ENCODE measurements around the gene MROH8. TPM values are rescaled to one million over a fixed set of nuclear protein-coding genes. Genes with fewer than 3 reads are reported as not detected.

The MROH8 gene
- total RNA-seq, 1 experiment from 2014 or later = 1.4 TPM

DNA sequence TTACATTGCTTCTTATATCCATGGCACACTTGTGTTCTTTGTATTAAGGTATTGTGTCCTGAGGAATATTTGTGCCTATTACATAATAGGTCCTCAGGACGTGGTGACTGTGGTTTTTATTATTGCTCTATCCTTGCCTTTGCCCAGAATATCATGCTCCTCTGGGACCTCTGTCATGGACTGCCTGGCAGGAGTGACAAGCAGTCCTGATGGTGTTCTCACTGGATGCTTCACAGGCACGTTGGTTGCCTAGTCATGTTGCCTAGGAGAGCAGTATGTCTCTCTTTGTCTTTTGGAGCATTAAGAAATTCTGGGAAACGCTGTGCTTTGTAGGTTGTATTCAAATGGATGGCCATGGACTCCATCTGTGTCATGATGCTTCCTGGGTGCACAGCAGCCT lies 24.7 kb upstream of the MROH8 start:
- Mint-ChIP-seq H3K4me1 (ENCODE audit: low read depth, unreplicated experiment) (peaks cover 20% of the 10 kb centered on the region), H3K4me3 (ENCODE audit: low read depth, unreplicated experiment) (no peak overlapping the region), H3K36me3 (ENCODE audit: insufficient read depth, unreplicated experiment) (peaks cover 85% of the 10 kb centered on the region), H3K9me3 (ENCODE audit: low read depth, unreplicated experiment) (no peaks in the 10 kb centered on the region), H3K27me3 (ENCODE audit: unreplicated experiment) (no peaks in the 10 kb centered on the region), H3K27ac (ENCODE audit: unreplicated experiment) (no peak overlapping the region)
- BruUV-seq (replicated peaks) = no TSS peak
- TF ChIP-seq, protein P1, sequence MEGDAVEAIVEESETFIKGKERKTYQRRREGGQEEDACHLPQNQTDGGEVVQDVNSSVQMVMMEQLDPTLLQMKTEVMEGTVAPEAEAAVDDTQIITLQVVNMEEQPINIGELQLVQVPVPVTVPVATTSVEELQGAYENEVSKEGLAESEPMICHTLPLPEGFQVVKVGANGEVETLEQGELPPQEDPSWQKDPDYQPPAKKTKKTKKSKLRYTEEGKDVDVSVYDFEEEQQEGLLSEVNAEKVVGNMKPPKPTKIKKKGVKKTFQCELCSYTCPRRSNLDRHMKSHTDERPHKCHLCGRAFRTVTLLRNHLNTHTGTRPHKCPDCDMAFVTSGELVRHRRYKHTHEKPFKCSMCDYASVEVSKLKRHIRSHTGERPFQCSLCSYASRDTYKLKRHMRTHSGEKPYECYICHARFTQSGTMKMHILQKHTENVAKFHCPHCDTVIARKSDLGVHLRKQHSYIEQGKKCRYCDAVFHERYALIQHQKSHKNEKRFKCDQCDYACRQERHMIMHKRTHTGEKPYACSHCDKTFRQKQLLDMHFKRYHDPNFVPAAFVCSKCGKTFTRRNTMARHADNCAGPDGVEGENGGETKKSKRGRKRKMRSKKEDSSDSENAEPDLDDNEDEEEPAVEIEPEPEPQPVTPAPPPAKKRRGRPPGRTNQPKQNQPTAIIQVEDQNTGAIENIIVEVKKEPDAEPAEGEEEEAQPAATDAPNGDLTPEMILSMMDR (IDR thresholded peaks at IDR 0.05; ENCODE audit: unreplicated experiment) = no peak
- intact Hi-C loops (cut with micrococcal nuclease; ENCODE audit: unreplicated experiment) = no loop called here
- CTCF ChIA-PET = interaction anchor here (1.2 kb wide), 1 partner anchor 12 kb away, joined by 3 read pairs; no protein-coding TSS in a partner anchor
- DNase-seq = no peak

DNA sequence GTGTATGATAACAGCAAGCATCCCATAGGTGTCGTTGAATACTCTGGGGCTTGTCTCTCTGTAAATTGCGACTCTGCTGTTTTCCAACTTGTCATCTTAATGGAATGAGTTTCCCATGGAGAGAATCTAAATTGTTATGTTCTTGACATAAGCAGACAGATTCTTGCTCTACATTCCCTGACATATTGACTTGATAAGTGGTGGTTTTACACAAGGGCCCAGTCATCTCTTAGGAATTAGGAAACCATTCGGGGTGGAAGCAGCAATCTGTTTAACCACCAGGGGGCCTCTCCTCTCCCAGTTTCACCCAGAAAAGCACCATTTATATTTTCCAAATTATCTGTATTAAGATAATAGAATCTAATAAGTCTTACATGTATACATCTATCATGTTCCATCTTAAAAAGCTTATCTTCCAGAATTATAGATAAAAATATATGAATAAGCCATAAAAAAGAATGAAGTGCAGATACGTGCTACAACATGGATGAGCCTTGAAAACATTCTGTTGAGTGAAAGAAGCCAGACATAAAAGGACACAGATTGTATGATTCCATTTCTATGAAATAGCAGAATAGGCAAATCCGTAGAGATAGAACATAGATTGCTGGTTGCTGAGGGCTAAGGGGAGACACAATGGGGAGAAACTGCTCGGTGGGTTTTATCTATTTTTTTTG lies 23.1 kb upstream of the MROH8 start:
- intact Hi-C loops (cut with micrococcal nuclease; ENCODE audit: unreplicated experiment) = loop anchor here (1.0 kb wide), 1 partner anchor 332 kb away; no protein-coding TSS in a partner anchor
- peak overlapping the region; percentile 4 for H3K27ac Mint-ChIP-seq (ENCODE audit: unreplicated experiment)
- no peak overlapping the region for H3K4me3 Mint-ChIP-seq (ENCODE audit: low read depth, unreplicated experiment)
- DNase-seq = peak; percentile 74
- H3K4me1 Mint-ChIP-seq (ENCODE audit: low read depth, unreplicated experiment) = peaks cover 15% of the 10 kb centered on the region
- H3K27me3 Mint-ChIP-seq (ENCODE audit: unreplicated experiment) = no peaks in the 10 kb centered on the region
- TF ChIP-seq, protein P1 (IDR thresholded peaks at IDR 0.05; ENCODE audit: unreplicated experiment) = peak; percentile 81
- no peaks in the 10 kb centered on the region for H3K9me3 Mint-ChIP-seq (ENCODE audit: low read depth, unreplicated experiment)
- no TSS peak for BruUV-seq (replicated peaks)
- H3K36me3 Mint-ChIP-seq (ENCODE audit: insufficient read depth, unreplicated experiment) = peaks cover 79% of the 10 kb centered on the region
- CTCF ChIA-PET = no interaction called here

DNA sequence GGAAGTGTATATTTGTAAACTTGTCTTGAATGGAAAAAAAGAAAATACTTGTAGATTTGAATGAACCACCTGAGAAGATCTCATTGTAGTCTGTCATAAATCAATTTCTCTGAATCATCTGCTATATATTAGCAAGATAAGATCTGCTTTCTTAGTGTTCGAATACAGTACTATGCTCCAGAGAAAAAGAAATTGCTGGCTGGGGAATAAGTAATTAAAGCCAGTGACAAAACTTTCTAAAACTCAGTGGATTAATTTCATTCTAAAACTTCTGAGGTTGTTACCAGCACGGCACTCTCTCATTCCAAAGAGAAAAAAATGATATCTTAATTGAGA lies 22.4 kb upstream of the MROH8 start:
- TF ChIP-seq, protein P1 (IDR thresholded peaks at IDR 0.05; ENCODE audit: unreplicated experiment) = no peak
- peaks cover 79% of the 10 kb centered on the region for H3K36me3 Mint-ChIP-seq (ENCODE audit: insufficient read depth, unreplicated experiment)
- BruUV-seq (replicated peaks) = no TSS peak
- peaks cover 15% of the 10 kb centered on the region for H3K4me1 Mint-ChIP-seq (ENCODE audit: low read depth, unreplicated experiment)
- CTCF ChIA-PET = interaction anchor here (1.5 kb wide), 1 partner anchor 23 kb away, joined by 4 read pairs; the partner anchor contains the start of genes MROH8 and RPN2
- intact Hi-C loops (cut with micrococcal nuclease; ENCODE audit: unreplicated experiment) = loop anchor here (1.0 kb wide), 1 partner anchor 333 kb away; no protein-coding TSS in a partner anchor
- no peak overlapping the region for H3K4me3 Mint-ChIP-seq (ENCODE audit: low read depth, unreplicated experiment)
- peak overlapping the region; percentile 4 for H3K27ac Mint-ChIP-seq (ENCODE audit: unreplicated experiment)
- H3K9me3 Mint-ChIP-seq (ENCODE audit: low read depth, unreplicated experiment) = no peaks in the 10 kb centered on the region
- H3K27me3 Mint-ChIP-seq (ENCODE audit: unreplicated experiment) = no peaks in the 10 kb centered on the region
- DNase-seq = no peak

DNA sequence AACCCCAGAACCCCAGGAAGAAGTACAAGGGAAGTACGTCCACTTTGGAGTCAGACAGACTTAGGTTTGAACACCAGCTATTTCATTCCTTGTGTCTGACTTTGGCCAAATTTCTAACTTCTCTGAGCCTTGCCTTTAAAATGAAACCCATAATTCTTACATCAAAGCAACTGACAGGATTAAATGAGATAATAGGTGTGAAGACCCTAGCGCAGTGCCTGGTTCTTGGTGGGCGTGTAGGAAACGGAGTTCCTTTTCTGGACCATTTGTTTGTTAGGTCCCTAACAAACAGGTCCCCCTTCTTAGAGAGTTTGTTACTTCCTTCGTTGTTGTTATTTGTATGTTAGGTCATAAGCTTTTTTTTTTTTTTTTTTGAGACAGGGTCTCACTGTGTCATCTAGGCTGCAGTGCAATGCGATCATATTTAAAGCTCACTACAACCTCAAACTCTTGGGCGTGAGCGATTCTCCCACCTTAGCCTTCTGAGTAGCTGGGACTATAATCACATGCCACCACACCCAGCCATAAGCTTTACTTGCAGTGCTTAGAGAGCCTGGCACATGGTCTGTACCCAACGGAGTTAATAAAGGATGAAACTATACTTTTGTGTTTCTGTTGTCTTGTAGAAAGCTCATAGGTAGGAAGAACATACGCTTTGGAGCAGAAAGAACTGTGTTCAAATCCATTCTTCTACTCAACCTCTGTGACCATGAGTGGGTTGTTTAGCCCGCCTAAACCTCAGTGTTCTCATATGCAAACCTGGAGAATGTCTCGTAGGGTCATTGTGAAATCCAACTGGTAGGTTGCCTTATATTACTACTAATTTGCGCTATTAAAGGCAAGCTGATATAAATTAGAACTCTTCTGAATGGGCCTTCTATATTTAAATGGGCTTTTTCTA lies 21.8 kb upstream of the MROH8 start:
- CTCF ChIA-PET = interaction anchor here (0.6 to 1.5 kb wide), 4 partner anchors 9 to 276 kb away, joined by 3 to 4 read pairs (median 3); partner anchors contain the start of genes MROH8 and RPN2
- Mint-ChIP-seq H3K4me1 (ENCODE audit: low read depth, unreplicated experiment) (peaks cover 15% of the 10 kb centered on the region), H3K4me3 (ENCODE audit: low read depth, unreplicated experiment) (no peak overlapping the region), H3K27ac (ENCODE audit: unreplicated experiment) (no peak overlapping the region), H3K9me3 (ENCODE audit: low read depth, unreplicated experiment) (no peaks in the 10 kb centered on the region), H3K36me3 (ENCODE audit: insufficient read depth, unreplicated experiment) (peaks cover 82% of the 10 kb centered on the region), H3K27me3 (ENCODE audit: unreplicated experiment) (no peaks in the 10 kb centered on the region)
- intact Hi-C loops (cut with micrococcal nuclease; ENCODE audit: unreplicated experiment) = no loop called here
- BruUV-seq (replicated peaks) = no TSS peak
- TF ChIP-seq, protein P1 (IDR thresholded peaks at IDR 0.05; ENCODE audit: unreplicated experiment) = no peak
- no peak for DNase-seq
